HEK293 (cell line): ENCODE results near the gene KIF11.

Experiments
- HOXC10 ChIP-seq: sonication (generic); formaldehyde crosslinking; IDR thresholded peaks from 2 replicates; pipeline ENCODE4 v1.8.1; 2023; ENCODE audit warnings: mild to moderate bottlenecking, missing genetic modification reagents
- ZBTB21 ChIP-seq: fragments of 450-650 bp; formaldehyde crosslinking; IDR thresholded peaks from 2 replicates; pipeline ENCODE4 v1.5.1; 2017; ENCODE audit warnings: missing biosample characterization, missing genetic modification characterization
- ZFHX2 ChIP-seq: fragments of 450-650 bp; formaldehyde crosslinking; conservative IDR thresholded peaks from 2 replicates; pipeline ENCODE4 v1.5.1; 2016; ENCODE audit warnings: missing biosample characterization, missing genetic modification characterization
- ZNF768 ChIP-seq: fragments of 450-650 bp; formaldehyde crosslinking; IDR thresholded peaks from 2 replicates; pipeline ENCODE4 v1.5.1; 2018; ENCODE audit warnings: missing biosample characterization, mild to moderate bottlenecking, missing genetic modification characterization
- TF ChIP-seq, protein P1 (sequence below): fragments of 450-650 bp; formaldehyde crosslinking; IDR thresholded peaks from 2 replicates; pipeline ENCODE4 v1.5.1; 2016; ENCODE audit warnings: missing biosample characterization, missing genetic modification characterization
- TF ChIP-seq, protein P2 (sequence below): fragments of 450-650 bp; formaldehyde crosslinking; IDR thresholded peaks from 2 replicates; pipeline ENCODE4 v1.5.1; 2016; ENCODE audit warnings: missing biosample characterization, missing genetic modification characterization, low read depth

DNA sequence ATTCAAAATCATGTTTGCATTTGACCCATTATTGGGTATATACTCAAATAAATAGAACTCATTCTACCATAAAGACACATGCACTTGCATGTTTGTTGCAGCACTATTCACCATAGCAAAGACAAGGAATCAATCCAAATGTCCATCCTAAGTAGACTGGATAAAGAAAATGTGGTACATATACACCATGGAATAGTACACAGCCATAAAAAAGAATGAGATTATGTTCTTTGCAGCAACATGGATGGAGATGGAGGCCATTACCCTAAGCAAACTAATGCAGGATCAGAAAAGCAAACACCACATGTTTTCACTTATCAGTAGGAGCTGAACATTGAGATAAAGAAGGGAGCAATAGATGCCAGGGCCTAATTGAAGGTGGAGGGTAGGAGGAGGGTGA is 84.8 kb downstream of the KIF11 start:
- TF ChIP-seq, protein P1, sequence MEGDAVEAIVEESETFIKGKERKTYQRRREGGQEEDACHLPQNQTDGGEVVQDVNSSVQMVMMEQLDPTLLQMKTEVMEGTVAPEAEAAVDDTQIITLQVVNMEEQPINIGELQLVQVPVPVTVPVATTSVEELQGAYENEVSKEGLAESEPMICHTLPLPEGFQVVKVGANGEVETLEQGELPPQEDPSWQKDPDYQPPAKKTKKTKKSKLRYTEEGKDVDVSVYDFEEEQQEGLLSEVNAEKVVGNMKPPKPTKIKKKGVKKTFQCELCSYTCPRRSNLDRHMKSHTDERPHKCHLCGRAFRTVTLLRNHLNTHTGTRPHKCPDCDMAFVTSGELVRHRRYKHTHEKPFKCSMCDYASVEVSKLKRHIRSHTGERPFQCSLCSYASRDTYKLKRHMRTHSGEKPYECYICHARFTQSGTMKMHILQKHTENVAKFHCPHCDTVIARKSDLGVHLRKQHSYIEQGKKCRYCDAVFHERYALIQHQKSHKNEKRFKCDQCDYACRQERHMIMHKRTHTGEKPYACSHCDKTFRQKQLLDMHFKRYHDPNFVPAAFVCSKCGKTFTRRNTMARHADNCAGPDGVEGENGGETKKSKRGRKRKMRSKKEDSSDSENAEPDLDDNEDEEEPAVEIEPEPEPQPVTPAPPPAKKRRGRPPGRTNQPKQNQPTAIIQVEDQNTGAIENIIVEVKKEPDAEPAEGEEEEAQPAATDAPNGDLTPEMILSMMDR, result no peak
- no peak for TF ChIP-seq ZFHX2 (tag by site-specific recombination)
- no peak for TF ChIP-seq HOXC10 (CRISPR knock-in tag)
- TF ChIP-seq ZNF768 (tag by site-specific recombination), result no peak
- TF ChIP-seq, protein P2, sequence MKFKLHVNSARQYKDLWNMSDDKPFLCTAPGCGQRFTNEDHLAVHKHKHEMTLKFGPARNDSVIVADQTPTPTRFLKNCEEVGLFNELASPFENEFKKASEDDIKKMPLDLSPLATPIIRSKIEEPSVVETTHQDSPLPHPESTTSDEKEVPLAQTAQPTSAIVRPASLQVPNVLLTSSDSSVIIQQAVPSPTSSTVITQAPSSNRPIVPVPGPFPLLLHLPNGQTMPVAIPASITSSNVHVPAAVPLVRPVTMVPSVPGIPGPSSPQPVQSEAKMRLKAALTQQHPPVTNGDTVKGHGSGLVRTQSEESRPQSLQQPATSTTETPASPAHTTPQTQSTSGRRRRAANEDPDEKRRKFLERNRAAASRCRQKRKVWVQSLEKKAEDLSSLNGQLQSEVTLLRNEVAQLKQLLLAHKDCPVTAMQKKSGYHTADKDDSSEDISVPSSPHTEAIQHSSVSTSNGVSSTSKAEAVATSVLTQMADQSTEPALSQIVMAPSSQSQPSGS, result no peak
- TF ChIP-seq ZBTB21, result no peak
